Natural killer cell (primary cell): ENCODE results near the gene FLT1. TPM values are rescaled to one million over a fixed set of nuclear protein-coding genes. Genes with fewer than 3 reads are reported as not detected.

Experiments
- ATAC-seq, 3 donors: fragments of 150-1000 bp in 2 of 3; fragments of 200-7000 bp in 1 of 3; cut with Tn5 transposase; 1 replicate in 1 of 3; 2 replicates in 2 of 3; pipeline ENCODE4 v1.10.0; 2021; ENCODE audit warnings: mild to moderate bottlenecking in 2 of 3, moderate library complexity in 2 of 3
- DNase-seq, 2 donors: peaks; one replicate each; pipeline versions ENCODE4 v3.0.0 to v3.0.0-alpha.2; 2013 to 2021; ENCODE audit warnings: mixed read lengths in 1 of 2
- H3K27ac ChIP-seq: one replicate; pipeline ENCODE4 v1.5.1; 2013; ENCODE audit warnings: mild to moderate bottlenecking, low read length
- H3K27me3 ChIP-seq: one replicate; pipeline ENCODE4 v1.6.1; 2013; ENCODE audit warnings: low read length; ENCODE audit not compliant: control insufficient read depth, insufficient read depth
- H3K36me3 ChIP-seq: one replicate; pipeline ENCODE4 v1.6.1; 2013; ENCODE audit warnings: low read length; ENCODE audit not compliant: control insufficient read depth, insufficient read depth
- H3K4me1 ChIP-seq: one replicate; pipeline ENCODE4 v1.6.1; 2013; ENCODE audit warnings: low read length; ENCODE audit not compliant: control insufficient read depth, insufficient read depth
- H3K4me3 ChIP-seq: one replicate; pipeline ENCODE4 v1.5.1; 2013; ENCODE audit warnings: low read length
- H3K9me3 ChIP-seq: one replicate; pipeline ENCODE4 v1.6.1; 2013; ENCODE audit warnings: low read length; ENCODE audit not compliant: control insufficient read depth, insufficient read depth
- H3K27ac Mint-ChIP-seq, 2 donors: one replicate each; pipeline ENCODE4 v1.8.0; 2022; ENCODE audit warnings: mild to moderate bottlenecking in 2 of 2, mixed read lengths in 2 of 2, moderate library complexity in 1 of 2
- H3K27me3 Mint-ChIP-seq, 2 donors: one replicate each; pipeline ENCODE4 v1.8.0; 2022; ENCODE audit warnings: low read depth in 2 of 2, mixed read lengths in 2 of 2
- H3K36me3 Mint-ChIP-seq: one replicate; pipeline ENCODE4 v1.8.0; 2022; ENCODE audit warnings: mixed read lengths
- H3K4me1 Mint-ChIP-seq, 2 donors: one replicate each; pipeline ENCODE4 v1.8.0; 2022; ENCODE audit warnings: mixed read lengths in 2 of 2
- H3K4me3 Mint-ChIP-seq: one replicate; pipeline ENCODE4 v1.8.0; 2022; ENCODE audit warnings: mild to moderate bottlenecking, moderate library complexity, mixed read lengths
- H3K9me3 Mint-ChIP-seq, 2 donors: one replicate each; pipeline ENCODE4 v1.8.0; 2022; ENCODE audit warnings: mixed read lengths in 2 of 2
- CTCF ChIP-seq: fragments of 200-600 bp; IDR thresholded peaks from one replicate; pipeline ENCODE4 v1.8.0; 2022; ENCODE audit warnings: antibody characterized with exemption
- WGBS: methylation state at CpG from one replicate; pipeline ENCODE4 v1.1.7; 2013; ENCODE audit warnings: missing lambda C conversion rate; ENCODE audit not compliant: insufficient coverage; 5-methylcytosine and 5-hydroxymethylcytosine counted together
- intact Hi-C: fragments of 100-400 bp; cut with micrococcal nuclease; formaldehyde crosslinking; loops from one replicate; pipeline ENCODE4 v1.14.2; 2022
- total RNA-seq, 4 donors: library from RNA; stranded (reverse); fragments of 120-200 nt in 1 of 4; gene quantifications; one replicate each; pipeline versions ENCODE4 v1.2.3 to v1.2.4, GENCODE V29; 2013 to 2022

Gene FLT1
- total RNA-seq, 3 donors from 2014 or later (not counting 1 experiment from before 2014, with no cell fraction given) = 0.05 to 0.43 (median 0.07) TPM

- no peak overlapping the region for H3K4me3 Mint-ChIP-seq
- intact Hi-C loops = no loop called here
- DNase-seq = no peak
These were observed 65.1 kb downstream of the FLT1 start for GRCh38 chr13:28429685-28430290.

GRCh38 chr13:28429096-28429495 lies 65.8 kb downstream of the FLT1 start:
- DNase-seq = no peak
- peaks cover 0 to 9% of the 10 kb centered on the region in 2 donors for H3K4me1 Mint-ChIP-seq
- peaks cover 9 to 10% of the 10 kb centered on the region in 2 donors for H3K27me3 Mint-ChIP-seq
- no peak overlapping the region for H3K27ac Mint-ChIP-seq
- no peaks in the 10 kb centered on the region for H3K27me3 ChIP-seq
- H3K9me3 Mint-ChIP-seq = no peaks in the 10 kb centered on the region
- 76% methylated on average over 2 of the region's 2 CpGs for WGBS
- no peak overlapping the region for H3K27ac ChIP-seq
- no peaks in the 10 kb centered on the region for H3K9me3 ChIP-seq
- H3K4me3 ChIP-seq = no peak overlapping the region
- intact Hi-C loops = no loop called here
- no peaks in the 10 kb centered on the region for H3K36me3 Mint-ChIP-seq
- ATAC-seq = no peak
- no peaks in the 10 kb centered on the region for H3K36me3 ChIP-seq
- peaks cover 4% of the 10 kb centered on the region for H3K4me1 ChIP-seq
- H3K4me3 Mint-ChIP-seq = no peak overlapping the region
- TF ChIP-seq CTCF = no peak

More at GRCh38 chr13:28429685-28430290, 65.1 kb downstream of the FLT1 start:
- 59% methylated on average over 9 of the region's 10 CpGs for WGBS
- Histone ChIP-seq H3K4me3 (peak overlapping the region; percentile 25), H3K27ac (peak overlapping the region; percentile 65), H3K9me3 (no peaks in the 10 kb centered on the region), H3K36me3 (no peaks in the 10 kb centered on the region), H3K4me1 (peaks cover 4% of the 10 kb centered on the region), H3K27me3 (no peaks in the 10 kb centered on the region)
- Mint-ChIP-seq H3K27me3 (peaks cover 9 to 11% of the 10 kb centered on the region in 2 donors), H3K27ac (no peak overlapping the region), H3K36me3 (no peaks in the 10 kb centered on the region), H3K4me1 (peaks cover 0 to 9% of the 10 kb centered on the region in 2 donors), H3K9me3 (no peaks in the 10 kb centered on the region)
- no peak for TF ChIP-seq CTCF
- no peak for ATAC-seq

DNA sequence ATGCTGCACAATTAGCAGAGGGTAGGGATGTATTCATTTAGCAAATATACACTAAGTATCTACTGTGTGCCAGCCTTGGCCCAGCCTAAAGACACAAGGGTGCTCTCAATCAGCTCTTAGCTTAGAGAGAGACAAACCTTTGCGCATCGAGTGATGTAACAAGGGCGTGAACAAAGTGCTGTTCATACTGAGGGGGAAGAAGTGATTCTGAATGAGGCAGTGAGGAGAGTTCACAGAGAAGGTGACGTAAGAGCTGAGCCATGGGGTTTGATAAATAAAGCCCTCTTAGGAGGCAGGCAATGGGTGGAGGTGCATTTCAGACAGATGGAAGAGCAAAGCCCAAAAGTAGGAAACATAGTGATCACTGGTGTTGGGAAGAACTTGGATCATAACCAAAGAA lies 68.5 kb downstream of the FLT1 start:
- Histone ChIP-seq H3K27ac (no peak overlapping the region), H3K36me3 (no peaks in the 10 kb centered on the region), H3K9me3 (no peaks in the 10 kb centered on the region), H3K4me1 (peaks cover 20% of the 10 kb centered on the region), H3K27me3 (no peaks in the 10 kb centered on the region), H3K4me3 (no peak overlapping the region)
- Mint-ChIP-seq H3K9me3 (no peaks in the 10 kb centered on the region), H3K36me3 (no peaks in the 10 kb centered on the region), H3K4me1 (peaks cover 15 to 33% of the 10 kb centered on the region in 2 donors), H3K27me3 (peaks cover 9 to 10% of the 10 kb centered on the region in 2 donors), H3K4me3 (no peak overlapping the region), H3K27ac (no peak overlapping the region)
- ATAC-seq (no peak), DNase-seq (no peak)
- WGBS = 94% methylated on average over 4 of the region's 4 CpGs
- intact Hi-C loops = no loop called here
- TF ChIP-seq CTCF = no peak

DNA sequence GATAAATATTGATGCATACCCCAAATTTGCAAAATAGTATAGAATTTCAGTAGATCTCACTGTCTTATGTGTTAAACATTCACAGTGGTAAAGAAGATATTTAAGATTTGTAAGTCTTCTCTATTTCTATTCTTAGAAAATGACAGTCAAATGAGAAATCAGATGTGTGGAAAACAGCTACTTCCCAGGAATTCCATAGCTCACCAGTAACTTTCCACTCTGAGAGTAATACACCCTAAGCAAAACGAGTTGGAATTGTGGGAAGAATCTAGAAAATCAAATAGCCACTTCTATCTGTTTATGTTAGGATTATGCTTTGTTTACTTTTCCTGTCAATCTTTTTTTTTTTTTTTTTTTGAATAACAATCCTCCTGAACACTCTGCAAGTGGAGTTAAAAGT lies 69.1 kb downstream of the FLT1 start:
- no CpG with 5 or more reads among the region's 1 CpG for WGBS
- intact Hi-C loops = no loop called here
- no peak for ATAC-seq
- Histone ChIP-seq H3K27me3 (no peaks in the 10 kb centered on the region), H3K9me3 (no peaks in the 10 kb centered on the region), H3K36me3 (no peaks in the 10 kb centered on the region), H3K4me1 (peaks cover 20% of the 10 kb centered on the region), H3K4me3 (no peak overlapping the region), H3K27ac (no peak overlapping the region)
- Mint-ChIP-seq H3K4me1 (peaks cover 15 to 35% of the 10 kb centered on the region in 2 donors), H3K36me3 (no peaks in the 10 kb centered on the region), H3K9me3 (no peaks in the 10 kb centered on the region), H3K4me3 (no peak overlapping the region), H3K27ac (no peak overlapping the region), H3K27me3 (peaks cover 9 to 10% of the 10 kb centered on the region in 2 donors)
- no peak for DNase-seq
- TF ChIP-seq CTCF = no peak
